ENCODE results near the gene SLC9B1.

DNA sequence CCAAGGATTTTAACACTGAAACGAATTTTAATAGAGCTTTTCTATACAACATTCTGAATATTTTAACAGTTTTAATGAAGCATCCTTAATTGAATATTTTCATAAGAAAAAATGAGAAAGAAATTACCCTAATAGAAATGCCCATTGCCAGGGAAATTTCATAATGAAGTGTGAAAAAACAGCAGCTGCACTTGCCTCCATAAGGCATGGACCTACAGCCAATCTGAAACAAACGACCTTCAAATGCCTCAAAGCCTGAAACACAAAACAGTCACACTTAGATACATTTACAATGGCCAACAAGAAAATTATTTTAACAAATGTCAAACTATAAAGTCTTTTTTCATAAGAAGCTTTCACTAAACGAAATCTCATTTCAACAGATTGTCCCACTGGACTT, 74.4 kb downstream of the SLC9B1 start:
- TF ChIP-seq CTCF (IDR thresholded peaks at IDR 0.05; ENCODE audit: control extremely low read depth in 1 of 3, insufficient read depth in 1 of 3, low read depth in 1 of 3, low read length in 3 of 3) (no peak), EP300 (IDR thresholded peaks at IDR 0.05; ENCODE audit: borderline replicate concordance in 1 of 2, low read depth in 2 of 2, low read length in 2 of 2) (no peak), MAX (IDR thresholded peaks at IDR 0.05) (no peak), GABPA (IDR thresholded peaks at IDR 0.05; ENCODE audit: borderline replicate concordance, insufficient read depth, low read length) (no peak), EZH2 (IDR thresholded peaks at IDR 0.05; ENCODE audit: low read depth, low read length, severe bottlenecking) (no peak), JUND (IDR thresholded peaks at IDR 0.05; ENCODE audit: low read length) (no peak), SUZ12 (IDR thresholded peaks at IDR 0.05; ENCODE audit: low read length) (no peak), POLR2AphosphoS5 (IDR thresholded peaks at IDR 0.05; ENCODE audit: low read depth, low read length) (no peak), TAF1 (IDR thresholded peaks at IDR 0.05; ENCODE audit: low read depth, low read length) (no peak)

All from H1 (cell line).